Peyer's patch (tissue), 4 donors: ENCODE results near the gene MKI67.

Source experiments
- CTCF ChIP-seq, 6 experiments: fragments of 450-650 bp in 4 of 6; fragments of 200-600 bp in 2 of 6; sonication (generic) in 1 of 6; IDR thresholded peaks; one replicate each; pipeline ENCODE4 v1.5.1; 2017 to 2019; ENCODE audit warnings: antibody characterized with exemption in 6 of 6, mild to moderate bottlenecking in 3 of 6, moderate library complexity in 1 of 6
- POLR2A ChIP-seq, 2 donors: fragments of 450-650 bp; IDR thresholded peaks; one replicate each; pipeline ENCODE4 v1.5.1; 2017; ENCODE audit warnings: antibody characterized with exemption in 2 of 2, mild to moderate bottlenecking in 2 of 2, moderate library complexity in 2 of 2

- TF ChIP-seq POLR2A (IDR thresholded peaks at IDR 0.05) (no peak), CTCF (IDR thresholded peaks at IDR 0.05) (no peak)
Observed at GRCh38 chr10:128103229-128103714, 23.0 kb downstream of the MKI67 start.
